H1 (cell line): Measurements from ENCODE around the gene MYLK. TPM values are rescaled to one million over a fixed set of nuclear protein-coding genes. Genes with fewer than 3 reads are reported as not detected.

Source experiments
- CTCF ChIA-PET: fragments of 300-600 bp; sonication (Branson Sonifier 250); formaldehyde crosslinking; loops from one replicate; lab custom pipeline; 2021; ENCODE audit not compliant: partially characterized antibody; lab: Charles Lee
- POLR2A ChIA-PET: fragments of 300-600 bp; sonication (Branson Sonifier 250); formaldehyde crosslinking; loops from one replicate; lab custom pipeline; 2021; ENCODE audit warnings: inconsistent platforms; ENCODE audit not compliant: partially characterized antibody; lab: Charles Lee
- DNase-seq, 2 experiments: peaks; one replicate each; pipeline versions ENCODE4 v3.0.0 to v3.0.0-alpha.2; 2010 to 2022; ENCODE audit warnings: low spot score in 2 of 2, low read depth in 1 of 2, mixed read lengths in 1 of 2
- FAIRE-seq: peaks from 2 replicates; lab custom pipeline; 2011; peaks lifted over from hg19 to GRCh38; lab: Jason Lieb, UNC
- H2AFZ ChIP-seq: 2 replicates; pipeline ENCODE4 v1.8.1; 2012; ENCODE audit warnings: low read length, inconsistent platforms
- H2AK5ac ChIP-seq: 2 replicates; pipeline ENCODE4 v1.6.1; 2013; ENCODE audit warnings: low read depth, low read length
- H2BK120ac ChIP-seq: replicated peaks from 2 replicates; pipeline ENCODE3; 2013; ENCODE audit warnings: low read depth, low read length, inconsistent platforms
- H2BK12ac ChIP-seq: 2 replicates; pipeline ENCODE4 v1.6.1; 2013; ENCODE audit warnings: low read depth, low read length
- H2BK15ac ChIP-seq: 2 replicates; pipeline ENCODE4 v1.6.1; 2013; ENCODE audit warnings: low read length
- H2BK20ac ChIP-seq: 2 replicates; pipeline ENCODE4 v1.6.1; 2013; ENCODE audit warnings: low read length
- H2BK5ac ChIP-seq: 2 replicates; pipeline ENCODE4 v1.6.1; 2013; ENCODE audit warnings: low read depth, low read length
- H3K14ac ChIP-seq: 2 replicates; pipeline ENCODE4 v1.6.1; 2013; ENCODE audit warnings: inconsistent platforms; ENCODE audit not compliant: insufficient read length
- H3K18ac ChIP-seq: 2 replicates; pipeline ENCODE4 v1.6.1; 2013; ENCODE audit warnings: low read length; ENCODE audit errors: extremely low read depth
- H3K23ac ChIP-seq: 2 replicates; pipeline ENCODE4 v1.6.1; 2013; ENCODE audit warnings: inconsistent platforms; ENCODE audit not compliant: insufficient read length
- H3K23me2 ChIP-seq: 2 replicates; pipeline ENCODE4 v1.6.1; 2013; ENCODE audit warnings: low read depth, low read length
- H3K27ac ChIP-seq: 2 replicates; pipeline ENCODE4 v1.6.1; 2011; ENCODE audit warnings: low read depth, low read length, inconsistent platforms
- H3K27me3 ChIP-seq, 4 experiments: replicated peaks in 1 of 4; 1 replicate in 1 of 4; 2 replicates in 3 of 4; pipeline versions ENCODE4 v1.6.1 to v1.8.1; 2011 to 2013; ENCODE audit warnings: low read length in 3 of 4, mild to moderate bottlenecking in 3 of 4, inconsistent platforms in 2 of 4, mixed read lengths in 2 of 4, moderate library complexity in 1 of 4; ENCODE audit not compliant: control insufficient read depth in 3 of 4, insufficient read depth in 3 of 4; ENCODE audit errors: extremely low read depth in 1 of 4
- H3K36me3 ChIP-seq, 4 experiments: 2 replicates each; pipeline versions ENCODE4 v1.6.1 to v1.8.1; 2011 to 2013; ENCODE audit warnings: mild to moderate bottlenecking in 4 of 4, low read length in 3 of 4, moderate library complexity in 2 of 4, control low read depth in 1 of 4, inconsistent platforms in 1 of 4; ENCODE audit not compliant: insufficient read depth in 4 of 4, control insufficient read depth in 2 of 4
- H3K4ac ChIP-seq: replicated peaks from 2 replicates; pipeline ENCODE3; 2013; ENCODE audit warnings: low read length, low read depth, mixed read lengths, inconsistent platforms; ENCODE audit not compliant: insufficient read length
- H3K4me1 ChIP-seq, 4 experiments: replicated peaks in 1 of 4; 1 replicate in 1 of 4; 2 replicates in 3 of 4; pipeline versions ENCODE4 v1.6.1 to v1.8.1; 2011 to 2013; ENCODE audit warnings: low read length in 3 of 4, inconsistent platforms in 2 of 4, mixed read lengths in 1 of 4; ENCODE audit not compliant: insufficient read depth in 4 of 4, control insufficient read depth in 3 of 4
- H3K4me2 ChIP-seq, 2 experiments: 2 replicates each; pipeline versions ENCODE4 v1.6.1 to v1.8.1; 2011 to 2013; ENCODE audit warnings: low read depth in 2 of 2, low read length in 2 of 2, control low read depth in 1 of 2, inconsistent platforms in 1 of 2, mild to moderate bottlenecking in 1 of 2; ENCODE audit not compliant: insufficient read depth in 1 of 2
- H3K4me3 ChIP-seq, 4 experiments: fragments of 200-600, 300-600 bp in 1 of 4; sonication (generic), shearing (Covaris generic), sonication (Bioruptor Twin) in 1 of 4; 2 replicates each; pipeline versions ENCODE4 v1.5.1 to v1.8.1; 2011 to 2016; ENCODE audit warnings: low read length in 4 of 4, low read depth in 3 of 4, control low read depth in 2 of 4, inconsistent platforms in 2 of 4, mild to moderate bottlenecking in 2 of 4, mixed read lengths in 1 of 4, moderate library complexity in 1 of 4; ENCODE audit not compliant: insufficient read depth in 2 of 4; ENCODE audit errors: extremely low read depth in 1 of 4
- H3K56ac ChIP-seq: replicated peaks from 2 replicates; pipeline ENCODE3; 2013; ENCODE audit warnings: low read depth, mild to moderate bottlenecking, mixed read lengths, low read length, inconsistent platforms; ENCODE audit not compliant: insufficient read length
- H3K79me1 ChIP-seq: 2 replicates; pipeline ENCODE4 v1.6.1; 2013; ENCODE audit warnings: low read depth, low read length, control low read depth
- H3K79me2 ChIP-seq, 2 experiments: 2 replicates each; pipeline versions ENCODE4 v1.6.1 to v1.8.1; 2012 to 2013; ENCODE audit warnings: low read length in 2 of 2, mild to moderate bottlenecking in 2 of 2, inconsistent platforms in 1 of 2; ENCODE audit not compliant: insufficient read depth in 2 of 2, control insufficient read depth in 1 of 2
- H3K9ac ChIP-seq, 4 experiments: replicated peaks in 1 of 4; 1 replicate in 1 of 4; 2 replicates in 3 of 4; pipeline versions ENCODE4 v1.6.1 to v1.8.1; 2011 to 2013; ENCODE audit warnings: low read depth in 3 of 4, low read length in 3 of 4, control low read depth in 2 of 4, mild to moderate bottlenecking in 2 of 4, moderate library complexity in 2 of 4, inconsistent platforms in 1 of 4; ENCODE audit errors: extremely low read depth in 1 of 4
- H3K9me3 ChIP-seq, 2 experiments: 2 replicates each; pipeline versions ENCODE4 v1.6.1 to v1.8.1; 2012 to 2013; ENCODE audit warnings: mild to moderate bottlenecking in 2 of 2, moderate library complexity in 2 of 2, control low read depth in 1 of 2, inconsistent platforms in 1 of 2, low read depth in 1 of 2, low read length in 1 of 2, mixed read lengths in 1 of 2; ENCODE audit not compliant: insufficient read depth in 2 of 2
- H4K20me1 ChIP-seq, 2 experiments: replicated peaks in 1 of 2; 2 replicates each; pipeline versions ENCODE3 to v1.8.1; 2011 to 2013; ENCODE audit warnings: inconsistent platforms in 2 of 2, low read length in 2 of 2, mild to moderate bottlenecking in 1 of 2; ENCODE audit not compliant: insufficient read depth in 2 of 2, control insufficient read depth in 1 of 2
- H4K5ac ChIP-seq: 2 replicates; pipeline ENCODE4 v1.6.1; 2013; ENCODE audit warnings: low read length, low read depth, mixed read lengths, inconsistent platforms; ENCODE audit not compliant: insufficient read length
- H4K8ac ChIP-seq: 2 replicates; pipeline ENCODE4 v1.8.0; 2013; ENCODE audit warnings: mild to moderate bottlenecking, moderate library complexity, low read length, inconsistent platforms; ENCODE audit not compliant: insufficient read depth; ENCODE audit errors: extremely low read depth
- H4K91ac ChIP-seq: replicated peaks from 2 replicates; pipeline ENCODE3; 2013; ENCODE audit warnings: low read length, mixed read lengths, inconsistent platforms; ENCODE audit not compliant: insufficient read length
- BRCA1 ChIP-seq: IDR thresholded peaks from 2 replicates; pipeline ENCODE4 v1.6.1; 2012; ENCODE audit warnings: low read depth, low read length, improper control_type of control experiment
- CREB1 ChIP-seq: IDR thresholded peaks from 2 replicates; pipeline ENCODE4 v1.6.1; 2012; ENCODE audit warnings: inconsistent platforms
- GTF2F1 ChIP-seq: IDR thresholded peaks from 2 replicates; pipeline ENCODE4 v1.6.1; 2012; ENCODE audit warnings: low read depth, low read length, improper control_type of control experiment, borderline replicate concordance
- JUN ChIP-seq: IDR thresholded peaks from 2 replicates; pipeline ENCODE4 v1.6.1; 2011; ENCODE audit warnings: low read depth, mild to moderate bottlenecking, improper control_type of control experiment, low read length
- KDM5A ChIP-seq: fragments of 200-600 bp; IDR thresholded peaks from 2 replicates; pipeline ENCODE4 v1.7.1; 2012; ENCODE audit warnings: mild to moderate bottlenecking, low read length, inconsistent platforms, mixed read lengths
- RNF2 ChIP-seq: fragments of 200-900, 300-1000 bp; sonication (generic); IDR thresholded peaks from 2 replicates; pipeline ENCODE4 v1.7.1; 2016; ENCODE audit warnings: borderline replicate concordance, low read depth, mild to moderate bottlenecking, antibody characterized with exemption, low read length; ENCODE audit not compliant: poor library complexity, severe bottlenecking; ENCODE audit errors: missing control alignments
- RXRA ChIP-seq: IDR thresholded peaks from 2 replicates; pipeline ENCODE4 v1.6.1; 2011; ENCODE audit warnings: low read depth, mild to moderate bottlenecking, low read length, moderate library complexity; ENCODE audit not compliant: insufficient read depth
- TAF7 ChIP-seq: optimal IDR thresholded peaks from 2 replicates; pipeline ENCODE3; 2011; ENCODE audit warnings: low read depth, mild to moderate bottlenecking, inconsistent platforms, low read length, moderate library complexity, borderline replicate concordance
- TEAD4 ChIP-seq: IDR thresholded peaks from 2 replicates; pipeline ENCODE4 v1.6.1; 2012; ENCODE audit warnings: low read depth, low read length, inconsistent platforms, mixed read lengths
- WGBS, 2 experiments: shearing (Covaris generic) in 1 of 2; methylation state at CpG; one replicate each; pipeline versions ENCODE4 v1.1.6 to v1.1.7; 2013 to 2015; ENCODE audit warnings: low lambda C conversion rate in 2 of 2, mixed read lengths in 2 of 2, inconsistent platforms in 1 of 2, low coverage in 1 of 2, missing lambda C conversion rate in 1 of 2; ENCODE audit not compliant: insufficient replicate concordance in 2 of 2, insufficient coverage in 1 of 2, insufficient read length in 1 of 2; ENCODE audit errors: extremely low coverage in 1 of 2, missing lambda C conversion rate in 1 of 2; 5-methylcytosine and 5-hydroxymethylcytosine counted together
- polyA plus RNA-seq, 7 experiments: library from polyadenylated mRNA; depleted of rRNA in 3 of 7; stranded (reverse) in 5 of 7; unstranded in 2 of 7; fragments of >200 nt in 5 of 7; fragments of 200-250 nt in 2 of 7; gene quantifications; 1 replicate in 5 of 7; 2 replicates in 1 of 7; 4 replicates in 1 of 7; pipeline versions ENCODE4 v1.2.1 to v1.2.3, GENCODE V29; 2011 to 2013; ENCODE audit warnings: missing spikeins in 2 of 7, mixed read lengths in 2 of 7
- total RNA-seq: library from RNA; stranded (reverse); fragmentation: NEBNext Ultra II Directional; extraction: Animal tissue kit (Norgen Biotek cat#: 25700); gene quantifications from 2 replicates; pipeline ENCODE4 v1.2.1, GENCODE V29; 2021
- TF ChIP-seq, protein P1 (sequence below): IDR thresholded peaks from 2 replicates; pipeline ENCODE4 v1.6.1; 2011; ENCODE audit warnings: low read depth, mild to moderate bottlenecking, low read length; ENCODE audit not compliant: insufficient read depth
- TF ChIP-seq, protein P2 (sequence below): IDR thresholded peaks from 2 replicates; pipeline ENCODE4 v1.6.1; 2012; ENCODE audit warnings: inconsistent platforms

The MYLK gene
- total and polyA plus RNA-seq, 2 of the 8 experiments (the other 6 are each of a cell fraction or from before 2014, with no cell fraction given), result 11.6 to 21.3 TPM

DNA sequence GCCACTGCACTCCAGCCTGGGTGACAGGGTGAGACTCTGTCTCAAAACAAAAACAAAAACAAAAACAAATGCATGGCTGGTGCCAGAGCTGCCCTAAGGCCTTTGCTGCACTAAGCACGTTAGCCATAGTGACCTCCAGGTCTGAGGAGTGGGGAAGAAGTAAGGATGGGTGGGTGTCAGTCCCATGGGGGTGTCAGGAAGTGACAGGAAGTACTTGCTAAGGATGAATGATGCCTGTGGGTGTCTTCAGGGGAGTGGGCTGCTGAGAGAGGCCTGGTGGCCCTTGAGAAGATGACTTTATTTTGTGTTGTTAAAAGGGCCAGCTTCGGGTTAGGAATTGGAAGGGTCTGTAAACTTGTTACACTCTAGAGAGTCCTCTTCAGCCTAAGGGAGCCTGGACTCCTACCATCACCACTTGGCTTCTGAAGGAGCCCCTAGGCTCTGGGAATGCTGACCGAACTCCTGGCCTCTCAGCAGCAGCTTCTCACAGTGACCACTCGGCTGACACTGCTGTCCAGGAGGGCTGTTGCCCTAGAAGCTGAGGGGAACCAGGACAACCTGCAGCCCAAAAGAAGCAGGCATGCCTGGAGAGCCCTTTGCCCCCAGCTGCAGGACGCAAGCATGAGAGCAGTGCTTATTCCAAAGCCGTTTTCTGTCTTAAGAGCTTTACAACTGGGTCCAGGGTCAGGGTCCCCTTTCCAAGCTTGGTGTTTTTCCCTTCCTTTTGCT, 116.4 kb downstream of the MYLK start:
- H3K4me2 ChIP-seq, result 0 out of 4 replicates have a peak overlapping the region, but pooled peaks of 1 of the 2 experiments have one; percentile 4
- H3K4me3 ChIP-seq, result no peak overlapping the region
- FAIRE-seq (no peak), DNase-seq (no peak)
- H3K27ac ChIP-seq, result no peak overlapping the region
- CTCF ChIA-PET, result interaction anchor here (0.8 to 2.7 kb wide), 6 partner anchors 16 to 126 kb away, joined by 3 to 7 read pairs (median 4); no protein-coding TSS in a partner anchor
- no peak overlapping the region for H4K5ac ChIP-seq
- no peak overlapping the region for H3K23ac ChIP-seq
- no peak overlapping the region for H2AFZ ChIP-seq
- H3K23me2 ChIP-seq, result 0 out of 2 replicates have a peak, but pooled peaks cover 2% of the 10 kb centered on the region
- no peak overlapping the region for H2BK120ac ChIP-seq
- H2BK12ac ChIP-seq, result no peak overlapping the region
- no peaks in the 10 kb centered on the region for H3K9me3 ChIP-seq
- H2BK20ac ChIP-seq, result no peak overlapping the region
- 0 out of 2 replicates have a peak overlapping the region, but pooled peaks have one; percentile 74 for H2BK15ac ChIP-seq
- H2BK5ac ChIP-seq, result peak overlapping the region; percentile 31; the same call in 1 of the 2 replicates
- H3K27me3 ChIP-seq, result no peaks in the 10 kb centered on the region; a peak in 1 of 7 replicates
- no peak overlapping the region for H3K9ac ChIP-seq
- peaks cover 2% of the 10 kb centered on the region; the same call in 1 of the 2 replicates for H3K79me1 ChIP-seq
- H3K4me1 ChIP-seq, result peaks cover 0 to 12% (median 1%) of the 10 kb centered on the region in 4 experiments; a peak in 3 of 7 replicates
- H3K18ac ChIP-seq, result no peak overlapping the region
- no peak overlapping the region for H3K56ac ChIP-seq
- H4K20me1 ChIP-seq, result no peaks in the 10 kb centered on the region
- no peak overlapping the region for H2AK5ac ChIP-seq
- no peaks in the 10 kb centered on the region for H3K36me3 ChIP-seq
- no peak overlapping the region for H3K4ac ChIP-seq
- H3K14ac ChIP-seq, result no peak overlapping the region
- H4K8ac ChIP-seq, result peak overlapping the region; percentile 82
- 90% methylated on average over 6 of the region's 6 CpGs; no CpG with 5 or more reads in 1 of the 2 experiments for WGBS, 2 experiments
- POLR2A ChIA-PET, result no interaction called here
- no peak overlapping the region for H4K91ac ChIP-seq
- H3K79me2 ChIP-seq, result no peaks in the 10 kb centered on the region
- TF ChIP-seq JUN (no peak), TEAD4 (no peak), RNF2 (no peak), RXRA (no peak), BRCA1 (no peak), CREB1 (no peak), TAF7 (no peak), KDM5A (no peak), GTF2F1 (no peak)
- TF ChIP-seq, protein P1, sequence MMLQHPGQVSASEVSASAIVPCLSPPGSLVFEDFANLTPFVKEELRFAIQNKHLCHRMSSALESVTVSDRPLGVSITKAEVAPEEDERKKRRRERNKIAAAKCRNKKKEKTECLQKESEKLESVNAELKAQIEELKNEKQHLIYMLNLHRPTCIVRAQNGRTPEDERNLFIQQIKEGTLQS, result no peak
- TF ChIP-seq, protein P2, sequence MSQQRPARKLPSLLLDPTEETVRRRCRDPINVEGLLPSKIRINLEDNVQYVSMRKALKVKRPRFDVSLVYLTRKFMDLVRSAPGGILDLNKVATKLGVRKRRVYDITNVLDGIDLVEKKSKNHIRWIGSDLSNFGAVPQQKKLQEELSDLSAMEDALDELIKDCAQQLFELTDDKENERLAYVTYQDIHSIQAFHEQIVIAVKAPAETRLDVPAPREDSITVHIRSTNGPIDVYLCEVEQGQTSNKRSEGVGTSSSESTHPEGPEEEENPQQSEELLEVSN, result no peak
